ENCODE measurements around the gene SLC22A12. TPM values are rescaled to one million over a fixed set of nuclear protein-coding genes. Genes with fewer than 3 reads are reported as not detected.

SLC22A12 gene
- total RNA-seq (not detected in 2 replicates), polyA plus RNA-seq (not detected in 2 replicates), polyA minus RNA-seq (not detected in 2 replicates), Bru-seq, nascent RNA (not detected), BruChase-seq, experiment 1, labeled RNA remaining after a 6-hour chase (not detected), BruChase-seq, experiment 2, labeled RNA remaining after a 2-hour chase (not detected)
- polyA plus RNA-seq (2011; cell fraction: cytosol; rRNA removed): not detected in 2 replicates
- not detected in 2 replicates for polyA plus RNA-seq (2011; cell fraction: nucleus; rRNA removed)
- polyA plus RNA-seq (2012): not detected in 2 replicates
- polyA minus RNA-seq (2011; cell fraction: cytosol; rRNA and poly(A)+ RNA removed): not detected
- polyA minus RNA-seq (2011; cell fraction: nucleus; rRNA and poly(A)+ RNA removed): not detected in 2 replicates
- long read RNA-seq: 0 reads

GRCh38 chr11:64590763-64591221, at the start of gene SLC22A12:
Gene SLC22A12, plus strand, starts transcription at chr11:64591220. Its CDS starts 337 bp downstream, at chr11:64591557.
- DNase-seq (ENCODE audit: low read depth, low spot score) (no peak), FAIRE-seq (no peak)
- no peaks in the 10 kb centered on the region for H3K9me3 ChIP-seq (replicated peaks; ENCODE audit: control insufficient read depth, insufficient read depth, low read length)
- no peaks in the 10 kb centered on the region for H3K79me2 ChIP-seq (ENCODE audit: control insufficient read depth, insufficient read depth, low read length)
- no peaks in the 10 kb centered on the region for H3K9me1 ChIP-seq (replicated peaks; ENCODE audit: control insufficient read depth, extremely low read depth, insufficient read depth, low read length)
- no peaks in the 10 kb centered on the region for H4K20me1 ChIP-seq (replicated peaks; ENCODE audit: control insufficient read depth, extremely low read depth, insufficient read depth, low read length)
- H2AFZ ChIP-seq (ENCODE audit: low read depth, low read length): no peak within 1 kb of the TSS
- CTCF ChIA-PET: no interaction called here
- no peaks in the 10 kb centered on the region for H3K27me3 ChIP-seq (ENCODE audit: control insufficient read depth in 2 of 2, insufficient read depth in 2 of 2, low read length in 2 of 2)
- H3K27ac ChIP-seq (ENCODE audit: insufficient read depth, low read depth, low read length): no peak within 1 kb of the TSS
- no peaks in the 10 kb centered on the region for H3K36me3 ChIP-seq (ENCODE audit: control insufficient read depth in 2 of 2, extremely low read depth in 1 of 2, insufficient read depth in 2 of 2, low read length in 2 of 2)
- H3K4me3 ChIP-seq (replicated peaks in 1 of 3; ENCODE audit: insufficient read depth in 1 of 3, low read depth in 1 of 3, low read length in 3 of 3): no peak within 1 kb of the TSS
- H3K4me1 ChIP-seq (ENCODE audit: control insufficient read depth, extremely low read depth, insufficient read depth, low read length): no peaks in the 10 kb centered on the region
- TF ChIP-seq POLR2AphosphoS5 (IDR thresholded peaks at IDR 0.05; ENCODE audit: insufficient read depth, low read depth, low read length) (no peak), GATA2 (IDR thresholded peaks at IDR 0.05; ENCODE audit: insufficient read depth, insufficient read length, low read depth, low read length) (no peak), MAX (IDR thresholded peaks at IDR 0.05; ENCODE audit: insufficient read depth, insufficient read length) (no peak), MYC (IDR thresholded peaks at IDR 0.05; ENCODE audit: low read depth, low read length) (no peak), POLR2A (IDR thresholded peaks at IDR 0.05; ENCODE audit: low read depth, low read length) (no peak), CTCF (IDR thresholded peaks at IDR 0.05; ENCODE audit: extremely low read depth in 1 of 2, insufficient read depth in 1 of 2, low read depth in 1 of 2, low read length in 2 of 2) (no peak), FOS (IDR thresholded peaks at IDR 0.05; ENCODE audit: borderline replicate concordance, insufficient read depth, low read length) (no peak), JUN (IDR thresholded peaks at IDR 0.05; ENCODE audit: borderline replicate concordance, insufficient read depth, insufficient read length, low read depth) (no peak), EZH2 (IDR thresholded peaks at IDR 0.05; ENCODE audit: borderline replicate concordance, low read depth, low read length, severe bottlenecking) (no peak)
- H3K4me2 ChIP-seq (ENCODE audit: insufficient read depth, low read length): no peak within 1 kb of the TSS
- H3K9ac ChIP-seq (replicated peaks; ENCODE audit: extremely low read depth, insufficient read depth, low read length): no peak within 1 kb of the TSS
- intact Hi-C loops (cut with micrococcal nuclease): no loop called here
- POLR2A ChIA-PET: no interaction called here
- dilution Hi-C loops (cut with MboI; ENCODE audit: extremely low pct_ligation_motif_present, low sequenced_read_pairs): no loop called here
- no TSS peak for BruUV-seq (replicated peaks)
